DND-41 (cell line): Measurements from ENCODE around the gene NKX3-2.

Source experiments
- EZH2 ChIP-seq: IDR thresholded peaks from 3 replicates; pipeline ENCODE4 v1.6.1; 2012; ENCODE audit warnings: borderline replicate concordance, low read depth, mild to moderate bottlenecking, moderate library complexity, low read length, inconsistent platforms; ENCODE audit not compliant: severe bottlenecking
- TF ChIP-seq, protein P1 (sequence below): IDR thresholded peaks from 2 replicates; pipeline ENCODE4 v1.5.1; 2012; ENCODE audit warnings: borderline replicate concordance, low read length, moderate library complexity, mild to moderate bottlenecking; ENCODE audit not compliant: poor library complexity, severe bottlenecking; ENCODE audit errors: extremely low read depth

DNA sequence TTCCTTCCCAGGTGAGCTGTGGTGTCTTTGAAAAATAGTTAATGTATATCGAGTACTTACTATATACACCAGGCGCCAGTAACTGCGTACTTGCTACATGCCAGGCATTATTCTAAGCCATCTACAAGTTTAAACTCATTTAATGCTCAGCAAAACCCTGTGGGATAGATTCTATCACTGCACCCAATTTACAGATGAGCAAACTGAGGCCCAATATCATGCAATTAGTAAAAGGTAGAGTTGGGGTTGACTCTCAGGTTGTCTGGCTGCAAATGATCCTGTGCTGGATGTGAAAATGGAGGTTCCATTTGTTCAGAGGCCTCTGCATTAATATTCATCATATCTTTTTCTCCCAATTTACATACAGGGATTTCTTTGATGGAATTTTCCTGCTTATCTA lies 17.6 kb downstream of the NKX3-2 start:
- TF ChIP-seq, protein P1, sequence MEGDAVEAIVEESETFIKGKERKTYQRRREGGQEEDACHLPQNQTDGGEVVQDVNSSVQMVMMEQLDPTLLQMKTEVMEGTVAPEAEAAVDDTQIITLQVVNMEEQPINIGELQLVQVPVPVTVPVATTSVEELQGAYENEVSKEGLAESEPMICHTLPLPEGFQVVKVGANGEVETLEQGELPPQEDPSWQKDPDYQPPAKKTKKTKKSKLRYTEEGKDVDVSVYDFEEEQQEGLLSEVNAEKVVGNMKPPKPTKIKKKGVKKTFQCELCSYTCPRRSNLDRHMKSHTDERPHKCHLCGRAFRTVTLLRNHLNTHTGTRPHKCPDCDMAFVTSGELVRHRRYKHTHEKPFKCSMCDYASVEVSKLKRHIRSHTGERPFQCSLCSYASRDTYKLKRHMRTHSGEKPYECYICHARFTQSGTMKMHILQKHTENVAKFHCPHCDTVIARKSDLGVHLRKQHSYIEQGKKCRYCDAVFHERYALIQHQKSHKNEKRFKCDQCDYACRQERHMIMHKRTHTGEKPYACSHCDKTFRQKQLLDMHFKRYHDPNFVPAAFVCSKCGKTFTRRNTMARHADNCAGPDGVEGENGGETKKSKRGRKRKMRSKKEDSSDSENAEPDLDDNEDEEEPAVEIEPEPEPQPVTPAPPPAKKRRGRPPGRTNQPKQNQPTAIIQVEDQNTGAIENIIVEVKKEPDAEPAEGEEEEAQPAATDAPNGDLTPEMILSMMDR = no peak
- no peak for TF ChIP-seq EZH2
